Activated gamma-delta T cell treated with Interleukin-2 at 50 U/mL for 16 hours (primary cell): Measurements from ENCODE around the gene NRN1.

Source experiments
- DNase-seq: peaks from one replicate; pipeline ENCODE4 v3.0.0-alpha.2; 2020

Gene NRN1

DNA sequence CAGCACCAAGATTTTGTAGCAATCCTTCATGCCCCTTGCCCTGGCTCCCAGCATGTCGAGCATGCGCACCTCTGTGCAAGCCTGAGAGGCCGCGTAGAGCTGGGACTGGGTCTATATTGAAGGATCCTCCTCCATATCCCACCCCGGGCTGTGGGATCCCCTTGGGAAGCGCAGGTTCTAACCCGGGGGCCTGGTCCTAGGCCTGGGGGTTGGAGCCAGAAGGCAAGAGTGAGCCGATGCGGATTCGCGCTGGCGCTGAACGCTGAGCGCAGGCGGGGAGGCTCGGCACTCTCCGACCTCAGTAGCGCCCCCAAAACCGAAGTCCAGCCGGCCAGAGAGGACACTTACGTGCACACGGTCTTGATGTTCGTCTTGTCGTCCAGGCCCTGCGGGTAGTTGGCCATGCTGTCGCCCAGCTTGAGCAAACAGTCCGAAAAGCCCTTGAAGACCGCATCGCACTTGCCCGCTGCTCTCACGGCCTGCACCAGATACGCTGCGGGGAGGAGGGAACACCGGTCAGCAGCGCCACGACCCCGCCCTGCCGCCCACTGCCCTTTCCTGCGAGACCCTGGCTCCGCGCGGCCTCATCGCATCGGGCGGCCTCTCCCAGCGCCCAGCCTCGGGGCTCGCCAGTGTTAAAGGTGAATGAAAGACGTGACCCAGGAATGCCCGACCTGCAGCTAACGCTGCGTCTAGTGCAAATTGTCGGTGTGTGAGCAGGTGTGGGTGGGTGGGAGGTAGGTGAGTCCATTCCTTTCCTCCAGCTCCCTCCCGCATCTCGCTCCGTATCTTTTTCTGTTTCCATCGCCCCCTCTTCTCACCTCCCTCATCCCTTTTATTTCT lies 4.5 kb downstream of the NRN1 start:
- no peak for DNase-seq

DNA sequence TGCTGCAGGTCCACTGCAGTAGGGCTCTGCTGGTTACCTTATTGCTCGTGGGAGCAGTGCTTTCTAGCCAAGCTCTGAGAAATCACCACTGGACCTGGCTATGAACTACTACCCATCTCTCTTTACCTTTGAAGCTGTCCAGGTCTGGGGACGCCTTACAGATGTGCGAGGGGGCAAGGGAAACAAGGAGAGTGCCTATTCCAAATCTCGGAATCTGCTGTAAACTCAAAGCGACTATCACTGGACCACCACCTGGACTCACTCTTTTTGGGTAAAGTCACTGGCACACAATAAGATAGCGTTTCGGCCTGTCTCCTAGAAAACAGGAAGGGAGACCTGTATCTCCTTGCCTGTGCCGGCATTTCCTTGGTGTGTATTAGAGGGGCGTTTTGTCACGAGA lies 5.3 kb downstream of the NRN1 start:
- DNase-seq = no peak

DNA sequence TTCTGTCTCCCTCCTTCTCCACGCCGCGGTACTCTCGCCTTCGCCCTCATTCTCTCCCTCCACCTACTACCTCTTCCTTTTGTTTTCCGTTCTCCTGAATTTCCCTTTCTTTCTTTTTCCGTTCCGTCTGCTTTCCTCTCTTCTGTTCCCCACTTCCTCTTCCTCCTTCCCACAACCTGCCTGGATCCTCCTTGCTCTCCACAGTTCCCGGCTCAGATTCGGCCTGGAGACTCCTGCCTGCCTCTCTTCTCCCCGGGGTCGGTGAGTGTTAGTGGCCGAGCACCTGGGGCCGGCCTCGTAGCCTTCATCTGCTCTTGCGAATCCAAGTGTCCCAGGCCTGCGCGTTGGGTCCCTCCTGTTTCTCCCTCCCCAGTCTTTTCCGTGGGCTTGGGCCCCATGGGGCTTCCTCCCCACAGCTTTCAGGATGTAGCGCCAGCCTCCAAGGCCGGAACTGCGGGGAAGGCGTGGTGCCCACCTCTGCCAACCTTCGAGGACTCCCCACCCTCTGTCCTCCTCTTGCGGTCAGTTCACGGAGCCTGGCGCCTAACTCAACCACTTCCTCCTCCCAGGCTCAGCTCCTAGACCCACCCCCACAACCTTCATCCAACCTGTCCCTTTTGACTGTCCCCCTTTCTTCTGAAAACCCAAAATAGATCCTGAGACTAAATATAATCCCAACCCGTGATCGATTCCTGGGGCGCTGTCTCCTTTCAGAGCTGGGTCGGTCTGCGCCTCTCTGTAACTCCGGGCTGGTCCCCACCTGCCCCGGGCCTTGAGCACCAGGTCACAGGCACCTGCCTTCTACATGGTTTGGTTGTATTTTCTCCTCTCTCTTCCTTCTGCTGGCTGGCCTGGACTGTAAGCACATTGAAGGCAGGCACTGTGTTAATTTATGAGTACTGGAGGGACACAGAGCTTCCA lies 6.8 kb downstream of the NRN1 start:
- no peak for DNase-seq

DNA sequence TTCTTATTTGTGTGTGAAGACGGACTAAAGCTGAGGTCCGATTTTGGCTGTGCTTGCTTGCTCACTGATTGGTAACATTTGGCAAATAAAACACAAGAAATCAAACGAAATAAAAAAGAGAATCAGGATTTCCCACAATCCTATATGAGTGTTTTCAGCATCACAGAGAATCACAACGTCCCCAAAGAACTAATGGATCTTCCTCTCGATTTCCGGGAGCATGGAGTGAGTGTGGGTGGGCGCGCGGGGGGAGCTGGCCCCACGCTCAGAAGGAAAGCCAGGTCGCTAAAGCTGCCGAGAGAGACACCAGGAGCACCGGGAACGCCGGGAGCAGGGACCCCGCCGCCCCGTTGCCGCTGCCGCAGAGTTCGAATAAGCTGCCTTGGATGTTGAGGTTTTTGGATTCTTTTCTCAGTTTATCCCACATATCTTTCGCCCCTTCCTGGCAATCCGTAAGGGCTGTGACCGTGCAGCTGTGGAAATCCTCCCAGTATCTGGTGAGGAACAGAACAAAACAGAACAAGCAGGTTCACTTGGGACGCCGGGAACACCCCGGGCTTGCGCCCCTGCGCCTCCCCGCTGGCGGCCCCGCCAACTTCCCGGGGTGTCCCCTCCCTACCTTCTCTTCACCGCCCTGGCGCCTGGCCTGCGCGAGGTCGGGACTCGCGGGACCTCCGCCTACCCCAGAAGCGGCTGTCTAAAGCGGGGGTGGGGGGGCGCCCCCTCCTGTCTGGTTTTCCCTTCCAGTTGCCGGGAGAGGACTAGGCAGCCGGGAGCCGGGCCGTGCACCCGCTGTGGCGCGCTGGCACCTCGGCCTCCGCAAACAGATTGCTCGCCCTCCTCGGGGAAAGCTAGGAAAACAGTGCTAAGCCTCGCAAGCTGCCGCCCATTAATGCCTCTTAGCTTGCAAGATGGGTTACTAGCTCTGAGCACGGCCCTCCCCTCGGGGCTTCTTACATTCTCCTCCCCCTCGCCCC lies 7.7 kb downstream of the NRN1 start:
- DNase-seq = no peak

DNA sequence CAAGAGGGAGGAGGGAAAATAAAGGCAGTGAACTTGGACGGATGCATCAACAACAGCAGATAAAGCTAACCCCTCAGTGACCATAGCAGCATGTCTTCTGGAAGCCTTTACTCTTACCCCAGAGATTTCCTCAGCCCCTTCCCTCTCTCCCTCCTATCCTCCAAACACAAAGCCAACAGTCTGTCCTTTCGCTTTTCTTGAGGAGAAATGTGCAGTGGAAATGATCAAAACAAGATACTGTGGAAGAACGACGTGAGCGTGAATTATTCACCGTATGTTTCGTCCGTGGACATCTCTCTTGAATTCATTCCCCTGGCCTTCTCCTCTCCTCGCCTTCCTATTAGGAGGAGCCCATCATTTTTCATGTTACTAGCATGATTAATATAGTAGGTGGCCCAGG lies 8.5 kb downstream of the NRN1 start:
- no peak for DNase-seq

DNA sequence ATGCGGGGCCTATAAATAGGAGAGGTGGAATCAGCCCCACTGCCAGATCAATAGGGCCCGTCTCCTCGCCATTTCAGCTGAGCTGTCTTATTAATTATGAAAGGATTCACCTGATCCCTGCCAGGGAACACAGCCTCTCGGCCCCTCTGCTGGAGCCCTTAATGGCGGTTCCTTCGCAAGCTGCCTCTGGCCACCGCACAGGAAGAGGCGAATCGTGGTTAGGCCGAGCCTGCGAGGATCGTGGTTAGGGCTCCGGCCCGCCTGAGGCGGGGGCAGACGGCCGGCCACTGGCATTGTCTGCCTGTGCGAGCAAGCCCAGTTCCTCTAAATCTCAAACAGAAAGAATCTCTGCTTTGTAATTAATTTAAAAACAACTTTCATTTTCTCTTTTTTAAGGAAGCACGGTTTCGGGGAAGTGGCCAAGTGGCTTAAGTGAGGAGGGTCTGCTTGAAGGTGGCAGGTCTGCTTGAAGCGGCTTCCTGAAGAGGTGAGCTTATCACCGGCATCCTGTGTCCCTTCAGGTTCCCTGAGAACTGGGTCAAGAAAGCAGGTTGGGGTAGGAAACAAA lies 9.2 kb downstream of the NRN1 start:
- DNase-seq = no peak

DNA sequence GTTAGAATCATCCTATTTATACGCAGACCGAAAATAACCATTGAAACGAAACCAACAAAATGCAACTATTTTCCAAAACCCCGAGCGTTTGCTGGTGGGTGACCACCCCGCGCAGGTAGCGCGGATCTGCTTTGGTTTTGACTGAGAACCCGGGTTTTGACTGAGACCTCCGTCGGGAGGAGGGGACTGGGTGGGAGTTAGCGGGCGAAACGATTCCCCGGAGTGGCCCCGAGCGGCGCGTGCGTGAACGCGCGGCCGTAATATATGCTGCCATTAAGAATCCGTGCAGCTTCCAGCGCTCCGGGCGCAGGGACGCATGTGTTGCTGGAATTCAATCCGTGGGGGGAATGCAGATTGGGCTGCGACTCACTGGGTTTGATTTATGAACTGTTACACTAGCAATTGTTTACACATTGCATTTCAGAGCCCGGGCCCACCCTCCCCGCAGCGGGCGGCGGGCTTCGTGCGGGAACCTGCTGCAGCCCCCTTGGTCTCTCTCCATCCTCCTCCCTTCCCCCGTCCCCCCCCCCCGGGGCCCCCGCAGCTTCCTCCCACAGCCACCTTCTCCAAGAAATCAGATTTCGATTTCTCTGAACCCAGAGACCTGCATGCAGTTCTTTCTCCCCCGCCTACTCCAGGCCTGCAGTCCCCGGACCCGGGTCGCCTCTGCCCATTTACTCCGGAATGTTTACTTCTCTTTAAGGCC lies 9.9 kb downstream of the NRN1 start:
- no peak for DNase-seq

DNA sequence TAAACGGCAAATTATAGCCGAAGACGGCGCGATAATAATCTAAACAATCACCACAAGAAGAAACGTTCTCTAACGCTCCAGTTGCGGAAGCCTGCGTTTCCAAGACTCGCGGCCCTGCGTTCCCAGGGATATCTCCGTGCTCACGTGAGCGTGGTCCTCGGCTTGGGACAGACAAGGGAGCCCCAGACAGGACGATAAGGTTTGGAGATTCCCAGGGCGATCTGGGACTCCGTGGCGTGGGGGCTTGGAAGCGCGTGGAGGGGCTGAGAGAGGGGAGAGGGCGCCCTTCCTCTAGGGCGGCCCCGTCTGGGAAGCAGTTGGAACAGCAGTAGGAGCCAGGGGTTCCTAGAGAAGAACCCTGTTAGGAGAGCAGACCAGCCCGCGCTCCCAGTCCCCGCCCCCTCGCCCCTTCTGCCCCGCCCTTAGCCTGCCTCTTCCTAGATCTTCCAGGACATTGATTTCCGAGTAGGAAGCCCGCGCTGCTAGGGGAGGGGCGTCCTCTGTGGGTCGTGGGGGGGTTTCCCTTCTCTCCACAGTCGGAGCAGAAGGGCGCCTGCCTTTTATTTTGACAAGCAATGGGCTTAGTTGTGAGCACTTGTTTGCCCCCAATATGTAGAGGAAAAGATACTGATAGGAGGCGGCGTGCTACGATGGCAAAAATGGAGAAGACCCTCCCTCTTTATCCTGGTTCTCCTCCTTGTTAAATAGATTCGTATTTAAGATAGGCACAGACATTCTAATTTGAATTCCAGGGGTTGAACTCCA lies 10.6 kb downstream of the NRN1 start:
- DNase-seq = no peak

DNA sequence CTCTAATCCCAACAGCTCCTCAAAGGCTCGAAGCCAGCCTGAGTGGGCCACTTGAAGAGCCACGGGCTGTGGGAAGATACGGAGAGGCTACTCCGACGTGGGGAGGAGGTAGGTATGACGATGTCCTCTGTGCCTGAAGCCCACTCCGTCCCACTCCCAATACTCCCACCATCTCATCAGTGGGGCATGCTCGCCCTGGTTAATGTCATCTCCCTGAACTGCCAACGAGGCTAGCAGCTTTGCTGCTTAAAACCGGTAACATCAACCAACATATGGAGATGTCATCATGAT lies 11.1 kb downstream of the NRN1 start:
- DNase-seq = no peak

DNA sequence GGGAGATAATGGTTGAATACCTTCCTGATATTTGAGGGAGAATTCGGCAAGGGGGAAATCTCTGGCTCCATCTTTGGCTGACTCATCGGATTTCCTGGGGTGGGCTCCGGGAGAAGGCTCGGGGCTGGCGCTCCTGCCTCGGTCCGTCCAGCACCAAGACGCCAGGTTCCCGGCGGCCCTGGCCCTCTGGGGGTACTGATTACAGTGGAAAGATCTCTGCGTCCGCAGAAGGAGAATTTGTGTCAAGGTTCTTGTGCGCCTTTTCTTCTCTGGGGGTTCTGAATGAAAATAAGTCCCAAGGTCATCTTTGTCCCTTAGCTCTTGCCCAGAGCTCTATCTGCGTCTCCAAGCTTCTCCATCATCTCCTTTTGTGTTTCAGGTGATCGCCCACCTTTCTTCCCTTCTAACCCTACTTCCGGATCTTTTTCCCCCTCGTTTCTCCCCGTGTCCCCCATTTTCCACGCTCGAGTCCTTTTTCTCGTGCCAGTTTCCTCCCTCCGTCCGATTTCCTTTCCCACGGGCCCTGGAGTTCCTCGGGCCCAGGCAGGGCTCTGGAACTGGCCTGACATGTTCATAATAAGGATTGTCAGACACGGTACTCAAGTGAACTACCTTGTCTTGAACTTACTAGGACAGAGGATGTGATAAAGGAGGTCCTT lies 11.6 kb downstream of the NRN1 start:
- DNase-seq = no peak

DNA sequence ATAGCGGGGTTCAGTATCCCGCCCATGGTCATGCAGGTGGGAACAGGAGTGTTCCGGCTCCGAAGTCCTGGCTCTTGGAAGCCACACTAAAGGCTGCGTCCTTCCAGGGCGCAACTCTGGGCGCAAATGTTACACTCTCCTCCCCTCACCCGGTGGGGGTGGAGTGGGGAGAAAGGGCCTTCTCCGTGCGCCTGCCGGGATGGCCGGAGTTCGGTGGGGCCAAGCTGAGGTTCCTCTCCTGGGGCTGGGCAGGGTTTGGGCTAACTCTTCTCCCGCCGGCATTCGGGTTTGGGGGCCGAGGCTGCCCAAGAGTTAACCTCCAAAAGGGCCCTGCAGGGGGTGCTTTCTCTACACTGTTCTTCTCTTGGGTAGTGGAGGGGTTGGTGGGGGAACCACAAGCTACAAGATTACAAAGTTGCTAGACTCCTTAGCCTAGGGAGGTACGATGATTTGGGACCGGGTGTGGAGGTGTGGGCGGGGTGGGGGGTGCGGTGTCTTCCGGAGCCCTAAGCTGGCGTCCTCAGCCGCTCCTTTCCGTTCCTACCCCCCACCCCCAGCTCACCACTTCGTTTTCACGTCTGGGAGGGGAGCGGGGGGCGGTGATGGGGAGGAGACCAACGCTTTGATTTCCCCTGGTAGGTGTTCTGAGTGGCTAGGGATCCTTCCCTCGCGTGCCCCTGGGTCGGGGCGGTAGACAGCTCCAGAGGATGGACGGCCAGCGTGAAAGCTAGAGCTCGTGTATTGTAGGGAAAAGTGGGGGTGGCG lies 12.3 kb downstream of the NRN1 start:
- no peak for DNase-seq

DNA sequence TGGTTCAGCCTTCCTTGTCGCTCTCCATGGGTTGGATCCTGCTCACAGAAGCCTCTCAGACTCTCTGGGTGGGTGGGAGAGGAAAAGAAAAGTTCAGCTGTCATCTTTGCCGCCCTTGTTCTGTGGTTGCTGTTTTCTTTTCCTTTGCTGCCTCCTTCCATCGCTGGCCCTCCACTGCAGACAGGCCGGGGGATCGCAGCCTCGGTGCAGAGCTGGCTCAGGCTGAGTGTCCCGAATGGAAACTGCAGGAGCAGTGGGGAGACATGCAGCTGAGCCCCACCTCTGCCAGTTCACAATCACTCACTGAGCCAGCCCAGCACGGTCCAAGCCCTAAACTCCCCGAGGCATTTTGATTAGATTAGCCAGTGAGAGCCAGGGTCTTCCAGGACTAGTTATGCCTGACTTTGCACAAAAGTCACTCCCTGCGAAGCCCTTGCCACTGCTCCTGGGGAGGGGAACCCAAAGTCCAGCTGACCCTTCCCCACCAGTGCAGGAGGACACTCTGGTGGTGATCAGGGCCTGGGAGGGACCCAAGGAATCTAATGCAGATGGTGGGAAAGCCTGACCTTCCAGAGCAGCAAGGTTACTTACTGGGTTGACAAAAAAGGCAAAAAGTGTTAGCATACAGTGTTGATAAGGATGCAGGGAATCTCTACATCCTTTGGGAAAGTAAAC lies 14.0 kb downstream of the NRN1 start:
- DNase-seq = no peak

DNA sequence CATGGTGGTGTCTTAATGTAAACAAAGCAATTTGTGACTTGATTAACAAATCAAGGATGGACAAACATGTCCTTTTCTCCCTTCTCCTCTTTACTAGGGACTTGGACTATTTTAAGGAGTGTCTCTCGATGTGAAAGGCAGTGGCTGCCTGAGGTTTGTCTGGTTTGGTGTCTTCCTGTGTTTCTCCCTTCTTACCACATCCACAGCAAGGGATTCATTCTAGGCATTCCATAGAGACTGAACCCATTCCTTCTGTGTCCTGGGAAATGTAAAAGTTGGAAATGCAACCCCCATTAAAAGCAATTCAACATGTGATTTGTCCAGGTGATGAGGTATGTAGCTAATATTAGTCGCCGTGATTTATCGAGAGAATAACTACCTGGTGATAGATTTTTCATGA lies 15.9 kb downstream of the NRN1 start:
- no peak for DNase-seq

DNA sequence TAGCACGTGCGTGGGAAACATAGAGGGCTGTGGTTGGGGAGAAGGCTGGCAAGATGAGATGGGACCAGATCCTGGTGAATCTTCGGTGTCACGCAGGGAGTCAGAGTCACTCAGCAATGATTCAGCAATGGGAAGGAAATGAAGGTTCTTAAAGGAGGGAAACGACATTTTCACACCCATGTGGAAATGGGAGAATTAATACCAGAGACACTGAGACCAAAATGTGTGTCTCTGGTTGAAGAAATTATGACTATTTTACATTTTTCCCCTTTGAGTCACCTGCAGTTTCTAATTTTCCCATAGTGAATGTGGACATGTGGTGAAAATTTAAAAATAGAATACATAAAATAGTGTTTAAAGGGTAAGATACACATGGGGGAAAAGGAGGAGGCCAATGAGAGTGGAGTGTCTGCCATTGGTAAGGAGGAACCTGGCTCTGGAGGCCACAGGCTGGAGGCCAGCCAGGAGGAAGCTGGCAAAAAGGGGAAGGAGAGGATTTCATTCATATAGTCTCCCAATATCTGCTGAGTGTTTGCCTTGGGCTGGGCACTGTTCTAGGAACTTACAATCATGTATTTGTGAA lies 17.5 kb downstream of the NRN1 start:
- DNase-seq = no peak

DNA sequence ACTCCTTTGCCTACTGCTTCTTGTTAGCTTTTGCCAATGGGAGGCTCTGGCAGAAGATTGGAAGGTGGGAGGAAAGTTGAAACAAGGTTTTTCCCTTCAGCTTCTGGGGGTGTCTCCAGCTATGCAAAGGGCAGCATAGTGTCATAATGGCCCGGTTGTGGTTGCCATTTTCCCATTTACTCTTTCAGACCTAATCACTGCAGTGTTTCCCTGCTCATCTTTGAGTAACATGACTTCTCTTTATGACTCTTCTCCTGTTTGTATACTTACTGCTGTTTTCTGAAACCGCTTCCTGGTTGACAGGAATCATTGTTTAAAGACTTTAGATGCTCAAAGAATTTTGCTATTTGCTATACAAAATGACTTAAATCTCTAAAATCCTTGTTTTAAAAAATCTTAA lies 19.9 kb downstream of the NRN1 start:
- DNase-seq = no peak

DNA sequence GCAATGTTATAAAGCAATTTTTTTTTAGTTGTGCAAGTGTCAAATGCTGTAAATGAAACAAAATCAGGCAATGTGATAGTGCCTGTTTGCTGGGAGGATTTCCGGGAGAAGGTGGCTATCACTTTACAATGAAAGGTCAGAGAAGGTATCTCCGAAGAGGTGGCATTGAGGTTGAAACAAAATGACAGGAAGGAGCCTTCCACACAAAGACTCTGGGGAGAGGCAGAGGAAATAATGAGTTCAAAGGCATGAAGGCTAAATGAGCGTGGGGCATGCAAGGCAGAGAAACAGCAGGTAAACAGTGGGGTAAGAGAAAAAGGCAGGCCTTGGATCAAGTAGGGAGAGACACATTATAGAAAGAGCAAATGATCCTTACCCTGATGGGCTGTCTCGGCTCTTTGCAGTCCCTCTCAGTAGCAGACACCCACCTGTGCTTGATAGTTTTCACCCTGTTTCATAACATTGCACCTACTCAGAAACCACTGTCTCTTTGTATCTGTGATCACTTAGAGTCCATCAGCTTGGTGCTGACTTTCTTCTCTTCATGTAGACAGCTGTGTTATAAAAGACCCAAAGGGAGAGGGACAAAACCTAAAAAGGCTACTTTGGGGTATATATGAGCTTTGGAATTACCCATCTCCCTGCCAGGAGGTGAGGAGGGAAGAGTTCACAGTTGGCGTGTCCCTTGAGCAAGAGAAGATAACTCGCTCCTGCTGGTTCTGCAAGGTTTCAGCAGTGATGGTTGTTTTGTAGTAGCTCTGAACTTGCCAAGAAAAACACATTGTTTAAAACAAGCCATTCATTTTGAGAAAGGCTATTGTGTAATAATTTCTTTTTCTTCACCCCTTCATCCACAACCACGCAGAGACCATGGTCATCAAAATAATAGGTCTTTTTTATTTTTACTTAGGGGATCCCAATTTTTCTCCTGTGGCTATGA lies 22.3 kb downstream of the NRN1 start:
- no peak for DNase-seq

DNA sequence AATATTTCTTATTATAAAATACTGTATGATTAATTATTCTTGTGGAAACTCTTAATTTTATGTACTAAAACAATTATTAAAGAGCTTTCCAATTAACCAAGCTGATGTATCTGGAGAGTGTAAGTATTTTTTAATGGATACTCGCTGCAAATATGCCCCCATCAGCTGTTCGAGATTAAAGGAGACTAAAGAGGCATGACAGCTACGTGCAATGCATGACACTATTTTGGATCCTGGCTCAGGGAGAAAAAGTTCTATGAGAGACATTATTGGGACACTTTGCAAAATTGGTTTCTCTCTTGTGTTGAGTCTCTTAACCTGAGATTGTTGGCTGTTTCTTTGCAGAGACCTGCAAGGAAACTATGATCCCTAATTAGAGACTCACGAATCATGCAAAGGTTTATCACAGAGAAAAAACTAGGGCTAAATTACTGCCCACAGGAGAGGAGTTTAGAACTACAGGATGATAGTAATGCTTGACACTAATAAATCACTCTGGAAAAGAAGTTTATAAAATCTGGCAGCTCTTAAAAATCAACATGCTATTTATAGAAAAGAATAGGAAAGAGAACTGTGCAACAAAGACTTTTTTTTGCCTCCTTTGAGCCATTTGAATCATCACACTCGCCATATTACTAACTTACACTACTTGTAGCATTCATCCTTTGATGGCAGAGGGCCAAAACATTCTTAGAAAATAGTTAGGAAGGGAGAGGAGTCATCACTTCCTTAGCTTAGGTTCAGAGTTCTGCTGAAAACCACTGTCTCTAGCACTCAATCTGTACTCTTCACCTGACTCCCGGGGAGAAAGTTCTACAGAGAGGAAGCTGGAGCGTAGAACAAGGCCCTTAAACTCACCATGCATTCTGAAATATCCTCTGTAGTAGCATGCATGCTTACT lies 25.3 kb downstream of the NRN1 start:
- no peak for DNase-seq
